ENCODE results near the gene SLC2A13. TPM values are rescaled to one million over a fixed set of nuclear protein-coding genes. Genes with fewer than 3 reads are reported as not detected.

The SLC2A13 gene
- total and polyA plus RNA-seq, 4 experiments from 2014 or later = 2.3 to 6.1 (median 4.2) TPM

GRCh38 chr12:40122842-40123241 lies 17.0 kb upstream of the SLC2A13 start:
- H3K27ac Mint-ChIP-seq = no peak overlapping the region
- no peaks in the 10 kb centered on the region for H3K9me3 Mint-ChIP-seq
- Histone ChIP-seq H3K4me1 (ENCODE audit: insufficient read depth, low read length) (no peaks in the 10 kb centered on the region), H3K27ac (ENCODE audit: low read depth, low read length) (no peak overlapping the region), H3K27me3 (ENCODE audit: insufficient read depth, low read length) (no peaks in the 10 kb centered on the region), H3K4me3 (ENCODE audit: low read length in 2 of 2) (no peak overlapping the region), H3K36me3 (ENCODE audit: insufficient read depth, low read length) (no peaks in the 10 kb centered on the region), H3K9me3 (ENCODE audit: control insufficient read depth in 1 of 2, low read length in 2 of 2) (no peaks in the 10 kb centered on the region)
- POLR2A ChIA-PET (ENCODE audit: partially characterized antibody) = no interaction called here
- CTCF ChIA-PET (ENCODE audit: partially characterized antibody) = interaction anchor here (3.3 kb wide), 1 partner anchor 15 kb away, joined by 16 read pairs; the partner anchor contains the start of gene SLC2A13
- no peak overlapping the region for H3K4me3 Mint-ChIP-seq
- H3K36me3 Mint-ChIP-seq = no peaks in the 10 kb centered on the region
- intact Hi-C loops (cut with micrococcal nuclease) = no loop called here
- no peak for DNase-seq
- H3K4me1 Mint-ChIP-seq = peaks cover 0 to 1% (median under 1%) of the 10 kb centered on the region in 4 donors
- peaks cover 0 to 3% of the 10 kb centered on the region in 2 donors for H3K27me3 Mint-ChIP-seq

GRCh38 chr12:40117818-40118217 lies 11.9 kb upstream of the SLC2A13 start:
- peaks cover 0 to 6% (median 1%) of the 10 kb centered on the region in 4 donors for H3K4me1 Mint-ChIP-seq
- POLR2A ChIA-PET (ENCODE audit: partially characterized antibody) = interaction anchor here (1.1 kb wide), 1 partner anchor 14 kb away, joined by 3 read pairs; no protein-coding TSS in a partner anchor
- intact Hi-C loops (cut with micrococcal nuclease) = no loop called here
- Histone ChIP-seq H3K27me3 (ENCODE audit: insufficient read depth, low read length) (no peaks in the 10 kb centered on the region), H3K9me3 (ENCODE audit: control insufficient read depth in 1 of 2, low read length in 2 of 2) (no peaks in the 10 kb centered on the region), H3K36me3 (ENCODE audit: insufficient read depth, low read length) (no peaks in the 10 kb centered on the region), H3K4me1 (ENCODE audit: insufficient read depth, low read length) (no peaks in the 10 kb centered on the region), H3K27ac (ENCODE audit: low read depth, low read length) (no peak overlapping the region), H3K4me3 (ENCODE audit: low read length in 2 of 2) (no peak overlapping the region)
- H3K9me3 Mint-ChIP-seq = no peaks in the 10 kb centered on the region
- no peak for DNase-seq
- CTCF ChIA-PET (ENCODE audit: partially characterized antibody) = interaction anchor here (1.5 to 5.5 kb wide), 2 partner anchors 11 to 107 kb away, joined by 5 to 50 read pairs; partner anchors contain the start of gene SLC2A13
- no peak overlapping the region for H3K27ac Mint-ChIP-seq
- H3K27me3 Mint-ChIP-seq = peaks cover 0 to 3% of the 10 kb centered on the region in 2 donors
- no peaks in the 10 kb centered on the region for H3K36me3 Mint-ChIP-seq
- H3K4me3 Mint-ChIP-seq = peak overlapping the region in 1 of 8 donors; percentile 62

GRCh38 chr12:40110586-40110985 lies 4.7 kb upstream of the SLC2A13 start:
- intact Hi-C loops (cut with micrococcal nuclease) = no loop called here
- peaks cover 0 to 8% of the 10 kb centered on the region in 2 donors for H3K36me3 Mint-ChIP-seq
- no peak overlapping the region for H3K27ac Mint-ChIP-seq
- peaks cover 3% of the 10 kb centered on the region in 2 donors for H3K27me3 Mint-ChIP-seq
- Histone ChIP-seq H3K4me3 (ENCODE audit: low read length in 2 of 2) (no peak overlapping the region), H3K9me3 (ENCODE audit: control insufficient read depth in 1 of 2, low read length in 2 of 2) (no peaks in the 10 kb centered on the region), H3K4me1 (ENCODE audit: insufficient read depth, low read length) (peaks cover 15% of the 10 kb centered on the region), H3K36me3 (ENCODE audit: insufficient read depth, low read length) (no peaks in the 10 kb centered on the region), H3K27ac (ENCODE audit: low read depth, low read length) (no peak overlapping the region), H3K27me3 (ENCODE audit: insufficient read depth, low read length) (no peaks in the 10 kb centered on the region)
- no peak overlapping the region for H3K4me3 Mint-ChIP-seq
- no peak for DNase-seq
- POLR2A ChIA-PET (ENCODE audit: partially characterized antibody) = no interaction called here
- peaks cover 9 to 19% (median 16%) of the 10 kb centered on the region in 4 donors for H3K4me1 Mint-ChIP-seq
- no peaks in the 10 kb centered on the region for H3K9me3 Mint-ChIP-seq
- CTCF ChIA-PET (ENCODE audit: partially characterized antibody) = interaction anchor here (1.2 to 1.9 kb wide), 2 partner anchors 44 to 100 kb away, joined by 3 to 12 read pairs; no protein-coding TSS in a partner anchor

DNA sequence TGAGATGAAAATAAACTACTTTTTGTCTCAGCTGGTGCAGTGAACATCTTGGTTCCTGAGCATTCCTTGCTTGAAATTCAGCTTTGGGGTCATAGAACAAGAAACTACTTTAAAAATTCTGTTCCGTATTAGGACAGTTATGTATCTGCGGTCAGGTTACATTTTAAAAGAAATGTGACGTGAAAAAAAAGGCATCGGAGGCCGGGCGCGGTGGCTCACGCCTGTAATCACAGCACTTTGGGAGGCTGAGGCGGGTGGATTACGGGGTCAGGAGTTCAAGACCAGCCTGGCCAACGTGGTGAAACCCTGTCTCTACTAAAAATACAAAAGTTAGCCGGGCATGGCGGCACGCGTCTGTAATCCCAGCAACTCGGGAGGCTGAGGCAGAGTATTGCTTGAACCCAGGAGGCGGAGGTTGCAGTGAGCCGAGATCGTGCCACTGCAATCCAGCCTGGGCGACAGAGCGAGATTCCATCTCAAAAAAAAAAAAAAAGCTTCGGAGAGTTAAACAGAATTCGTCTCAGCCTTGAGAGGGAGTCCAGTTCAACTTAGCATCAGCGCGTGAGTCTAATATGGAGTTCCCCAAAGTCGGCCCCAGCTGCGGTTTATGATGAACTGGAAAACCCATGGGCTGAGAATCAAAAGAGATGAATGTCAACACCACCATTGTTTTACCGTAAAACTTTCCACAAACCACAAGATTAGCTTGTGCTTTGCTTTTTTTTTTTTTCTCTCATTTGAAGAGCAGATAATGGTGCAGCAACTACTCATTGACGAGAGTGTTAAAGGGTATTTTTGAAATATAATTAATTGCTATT lies 2.1 kb upstream of the SLC2A13 start:
- H3K9me3 Mint-ChIP-seq = no peaks in the 10 kb centered on the region
- intact Hi-C loops (cut with micrococcal nuclease) = loop anchor here (1.0 to 5.0 kb wide), 7 partner anchors 97 to 790 kb away; partner anchors contain the start of gene KIF21A
- H3K27me3 ChIP-seq (ENCODE audit: insufficient read depth, low read length) = no peaks in the 10 kb centered on the region
- H3K27ac Mint-ChIP-seq = peak overlapping the region in 4 of 7 donors; percentile 6 to 77 (median 52)
- no peaks in the 10 kb centered on the region for H3K9me3 ChIP-seq (ENCODE audit: control insufficient read depth in 1 of 2, low read length in 2 of 2)
- peak overlapping the region in 7 of 8 donors; percentile 82 to 93 (median 87) for H3K4me3 Mint-ChIP-seq
- peaks cover 3% of the 10 kb centered on the region in 2 donors for H3K27me3 Mint-ChIP-seq
- peaks cover 19 to 37% (median 29%) of the 10 kb centered on the region in 4 donors for H3K4me1 Mint-ChIP-seq
- peaks cover 0 to 8% of the 10 kb centered on the region in 2 donors for H3K36me3 Mint-ChIP-seq
- H3K4me1 ChIP-seq (ENCODE audit: insufficient read depth, low read length) = peaks cover 30% of the 10 kb centered on the region
- ChIA-PET CTCF (ENCODE audit: partially characterized antibody) (interaction anchor here (0.7 to 9.5 kb wide), 16 partner anchors 9 to 785 kb away, joined by 3 to 185 read pairs (median 4); no protein-coding TSS in a partner anchor), POLR2A (ENCODE audit: partially characterized antibody) (interaction anchor here (0.8 to 1.6 kb wide), 2 partner anchors 97 to 784 kb away, joined by 4 read pairs; no protein-coding TSS in a partner anchor)
- H3K4me3 ChIP-seq (ENCODE audit: low read length in 2 of 2) = no peak overlapping the region
- DNase-seq = no peak
- H3K36me3 ChIP-seq (ENCODE audit: insufficient read depth, low read length) = no peaks in the 10 kb centered on the region
- no peak overlapping the region for H3K27ac ChIP-seq (ENCODE audit: low read depth, low read length)

GRCh38 chr12:40107098-40107802 lies 1.4 kb upstream of the SLC2A13 start:
- peak; percentile 82 to 84 (median 82) for DNase-seq
- peaks cover 19 to 39% (median 29%) of the 10 kb centered on the region in 4 donors for H3K4me1 Mint-ChIP-seq
- intact Hi-C loops (cut with micrococcal nuclease) = loop anchor here (1.0 to 5.0 kb wide), 7 partner anchors 96 to 789 kb away; partner anchors contain the start of gene KIF21A
- Histone ChIP-seq H3K4me1 (ENCODE audit: insufficient read depth, low read length) (peaks cover 30% of the 10 kb centered on the region), H3K9me3 (ENCODE audit: control insufficient read depth in 1 of 2, low read length in 2 of 2) (no peaks in the 10 kb centered on the region), H3K27ac (ENCODE audit: low read depth, low read length) (peak overlapping the region; percentile 59), H3K36me3 (ENCODE audit: insufficient read depth, low read length) (no peaks in the 10 kb centered on the region), H3K4me3 (ENCODE audit: low read length in 2 of 2) (peak overlapping the region; percentile 39 to 48), H3K27me3 (ENCODE audit: insufficient read depth, low read length) (no peaks in the 10 kb centered on the region)
- H3K27me3 Mint-ChIP-seq = peaks cover 3% of the 10 kb centered on the region in 2 donors
- H3K27ac Mint-ChIP-seq = peak overlapping the region; percentile 53 to 92 (median 74)
- H3K4me3 Mint-ChIP-seq = peak overlapping the region; percentile 82 to 93 (median 88)
- H3K9me3 Mint-ChIP-seq = no peaks in the 10 kb centered on the region
- ChIA-PET CTCF (ENCODE audit: partially characterized antibody) (interaction anchor here (0.7 to 9.5 kb wide), 20 partner anchors 10 to 785 kb away, joined by 3 to 185 read pairs (median 4); no protein-coding TSS in a partner anchor), POLR2A (ENCODE audit: partially characterized antibody) (interaction anchor here (1.6 to 2.7 kb wide), 2 partner anchors 96 kb away, joined by 4 to 12 read pairs; no protein-coding TSS in a partner anchor)
- peaks cover 0 to 8% of the 10 kb centered on the region in 2 donors for H3K36me3 Mint-ChIP-seq

- H3K4me1 Mint-ChIP-seq = peaks cover 19 to 40% (median 29%) of the 10 kb centered on the region in 4 donors
Measured at GRCh38 chr12:40106655-40107054, 774 bp upstream of the SLC2A13 start.

More at GRCh38 chr12:40106655-40107054, 774 bp upstream of the SLC2A13 start:
- Mint-ChIP-seq H3K27ac (peak overlapping the region; percentile 74 to 92 (median 88)), H3K36me3 (peaks cover 0 to 8% of the 10 kb centered on the region in 2 donors), H3K4me3 (peak overlapping the region; percentile 82 to 93 (median 88)), H3K27me3 (peaks cover 3% of the 10 kb centered on the region in 2 donors), H3K9me3 (no peaks in the 10 kb centered on the region)
- Histone ChIP-seq H3K27ac (ENCODE audit: low read depth, low read length) (peak overlapping the region; percentile 59), H3K4me3 (ENCODE audit: low read length in 2 of 2) (peak overlapping the region; percentile 40 to 48), H3K4me1 (ENCODE audit: insufficient read depth, low read length) (peaks cover 30% of the 10 kb centered on the region), H3K9me3 (ENCODE audit: control insufficient read depth in 1 of 2, low read length in 2 of 2) (no peaks in the 10 kb centered on the region), H3K36me3 (ENCODE audit: insufficient read depth, low read length) (no peaks in the 10 kb centered on the region), H3K27me3 (ENCODE audit: insufficient read depth, low read length) (no peaks in the 10 kb centered on the region)
- intact Hi-C loops (cut with micrococcal nuclease) = loop anchor here (1.0 to 5.0 kb wide), 7 partner anchors 95 to 788 kb away; partner anchors contain the start of gene KIF21A
- ChIA-PET CTCF (ENCODE audit: partially characterized antibody) (interaction anchor here (0.8 to 9.5 kb wide), 15 partner anchors 11 to 784 kb away, joined by 3 to 185 read pairs (median 4); no protein-coding TSS in a partner anchor), POLR2A (ENCODE audit: partially characterized antibody) (interaction anchor here (1.3 to 2.7 kb wide), 2 partner anchors 95 to 487 kb away, joined by 5 to 12 read pairs; partner anchors contain the start of gene ABCD2)
- peak in 4 of 5 donors; percentile 9 to 26 (median 11) for DNase-seq
